Psoas muscle (tissue), 8 donors: ENCODE data around the gene SCYGR1. TPM values are rescaled to one million over a fixed set of nuclear protein-coding genes. Genes with fewer than 3 reads are reported as not detected.

Experiments used
- ATAC-seq, 4 donors: fragments of 200-7000 bp; cut with Tn5 transposase; one replicate each; pipeline ENCODE4 v1.9.1; 2020; ENCODE audit warnings: moderate library complexity in 3 of 4, mild to moderate bottlenecking in 2 of 4
- DNase-seq, 2 donors: peaks; one replicate each; pipeline ENCODE4 v3.0.0-alpha.2; 2020
- H3K27ac ChIP-seq: fragments of 200-600 bp; one replicate; pipeline ENCODE4 v1.8.0; 2022
- H3K27me3 ChIP-seq, 3 donors: fragments of 200-600 bp in 1 of 3; one replicate each; pipeline versions ENCODE4 v1.6.1 to v1.8.0; 2013 to 2022; ENCODE audit warnings: low read length in 2 of 3, mild to moderate bottlenecking in 2 of 3, moderate library complexity in 1 of 3; ENCODE audit not compliant: insufficient read depth in 3 of 3
- H3K36me3 ChIP-seq, 2 donors: fragments of 200-600 bp in 1 of 2; one replicate each; pipeline versions ENCODE4 v1.6.1 to v1.8.0; 2013 to 2022; ENCODE audit warnings: low read depth in 1 of 2, mild to moderate bottlenecking in 1 of 2, moderate library complexity in 1 of 2; ENCODE audit not compliant: insufficient read depth in 1 of 2
- H3K4me1 ChIP-seq: fragments of 200-600 bp; one replicate; pipeline ENCODE4 v1.8.0; 2022
- H3K4me3 ChIP-seq: fragments of 200-600 bp; one replicate; pipeline ENCODE4 v1.8.0; 2022; ENCODE audit warnings: mild to moderate bottlenecking
- H3K9me3 ChIP-seq: fragments of 200-600 bp; one replicate; pipeline ENCODE4 v1.8.0; 2022
- WGBS, 3 donors: extraction: QIAGEN DNeasy Blood & Tissue Kit; methylation state at CpG; one replicate each; pipeline versions ENCODE4 v1.1.6 to v1.1.7; 2013; 5-methylcytosine and 5-hydroxymethylcytosine counted together
- intact Hi-C, 2 donors: fragments of 100-400 bp; cut with DNase I; formaldehyde crosslinking; loops; one replicate each; pipeline versions ENCODE4 v1.11.0 to v1.14.2; 2022
- polyA plus RNA-seq, 3 donors: library from polyadenylated mRNA; stranded (reverse); fragments of 200-250 nt; gene quantifications; one replicate each; pipeline ENCODE4 v1.2.3, GENCODE V29; 2013
- total RNA-seq, 4 donors: library from RNA; stranded (reverse); fragmentation: NEBNext Ultra II Directional in 2 of 4; extraction: Animal tissue kit (Norgen Biotek cat#: 25700) in 2 of 4; gene quantifications; one replicate each; pipeline versions ENCODE4 v1.2.1 to v1.2.4, GENCODE V29; 2021 to 2023
- TF ChIP-seq, protein P1 (sequence below): fragments of 200-600 bp; IDR thresholded peaks from one replicate; pipeline ENCODE4 v1.8.0; 2022; ENCODE audit warnings: antibody characterized with exemption
- donor health status: healthy with polysubstance abuse.
- donor health status: DM: no; HTN: no; CAD: no; lungs with moderate emphysema.
- donor health status: Bipolar disorder and iron deficiency.
- donor health status: healthy.
- donor health status: DM: yes; HTN: yes; CAD: no.
- donor health status: DM: no; HTN: no; CAD: no.
- donor health status: DM: no; HTN: no; CAD: no.
- donor health status: DM: yes; HTN: yes; CAD: no.

SCYGR1 gene
- total and polyA plus RNA-seq, 7 donors = not detected

DNA sequence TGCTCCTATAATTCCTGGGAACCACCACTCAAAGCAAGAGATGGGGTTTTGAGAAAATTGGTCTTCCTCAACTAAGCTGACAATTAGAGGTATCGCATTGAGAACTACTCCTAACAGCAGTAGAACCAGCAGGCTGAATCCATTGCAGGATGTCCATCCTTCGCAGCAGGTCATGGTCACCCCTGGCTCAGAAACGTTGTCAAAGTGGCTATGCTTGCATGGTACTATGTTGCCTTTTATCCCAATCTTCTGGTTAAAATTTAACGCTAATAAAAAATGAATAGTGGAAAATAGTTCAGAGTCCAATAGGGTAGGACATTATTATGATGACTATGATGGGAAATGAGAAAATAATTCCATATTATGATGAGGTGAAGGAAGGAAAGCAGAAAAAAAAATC lies 8.7 kb downstream of the SCYGR1 start, which contains the start of gene TM4SF20:
Gene TM4SF20 (minus strand): TSS at position 212 of the 400 bp plus-strand sequence. CDS start 38 bp downstream, at position 174.
- DNase-seq (no peak), ATAC-seq (no peak)
- WGBS, 3 donors = 74 to 87% (median 87%) methylated on average over 4 of the region's 4 CpGs
- H3K4me3 ChIP-seq = no peak within 1 kb of the TSS
- H3K27me3 ChIP-seq = peaks cover 0 to 24% (median 2%) of the 10 kb centered on the region in 3 donors
- H3K9me3 ChIP-seq = no peaks in the 10 kb centered on the region
- H3K36me3 ChIP-seq = no peaks in the 10 kb centered on the region
- intact Hi-C loops = no loop called here
- TF ChIP-seq, protein P1, sequence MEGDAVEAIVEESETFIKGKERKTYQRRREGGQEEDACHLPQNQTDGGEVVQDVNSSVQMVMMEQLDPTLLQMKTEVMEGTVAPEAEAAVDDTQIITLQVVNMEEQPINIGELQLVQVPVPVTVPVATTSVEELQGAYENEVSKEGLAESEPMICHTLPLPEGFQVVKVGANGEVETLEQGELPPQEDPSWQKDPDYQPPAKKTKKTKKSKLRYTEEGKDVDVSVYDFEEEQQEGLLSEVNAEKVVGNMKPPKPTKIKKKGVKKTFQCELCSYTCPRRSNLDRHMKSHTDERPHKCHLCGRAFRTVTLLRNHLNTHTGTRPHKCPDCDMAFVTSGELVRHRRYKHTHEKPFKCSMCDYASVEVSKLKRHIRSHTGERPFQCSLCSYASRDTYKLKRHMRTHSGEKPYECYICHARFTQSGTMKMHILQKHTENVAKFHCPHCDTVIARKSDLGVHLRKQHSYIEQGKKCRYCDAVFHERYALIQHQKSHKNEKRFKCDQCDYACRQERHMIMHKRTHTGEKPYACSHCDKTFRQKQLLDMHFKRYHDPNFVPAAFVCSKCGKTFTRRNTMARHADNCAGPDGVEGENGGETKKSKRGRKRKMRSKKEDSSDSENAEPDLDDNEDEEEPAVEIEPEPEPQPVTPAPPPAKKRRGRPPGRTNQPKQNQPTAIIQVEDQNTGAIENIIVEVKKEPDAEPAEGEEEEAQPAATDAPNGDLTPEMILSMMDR = no peak
- no peaks in the 10 kb centered on the region for H3K4me1 ChIP-seq
- no peak within 1 kb of the TSS for H3K27ac ChIP-seq

DNA sequence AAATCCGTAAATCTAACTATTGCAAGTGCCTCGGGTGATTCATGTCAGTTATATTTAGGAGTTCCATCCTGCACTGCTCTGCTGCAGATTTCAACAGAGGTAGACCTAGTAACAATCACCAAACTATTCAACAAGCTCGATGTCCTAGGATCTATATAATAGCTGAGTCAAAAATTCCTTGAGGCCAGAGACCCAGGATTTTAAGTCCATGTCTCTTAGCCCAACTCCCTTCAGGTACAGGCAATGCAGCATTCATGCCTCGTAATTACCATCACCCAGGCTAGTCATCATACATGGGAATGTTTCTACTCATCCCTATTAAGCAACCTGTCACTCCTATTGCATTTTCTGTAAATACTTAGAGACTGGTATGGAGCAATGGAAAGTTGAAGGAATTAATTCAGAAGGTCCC lies 9.4 kb downstream of the SCYGR1 start:
- TF ChIP-seq, protein P1 = no peak
- Histone ChIP-seq H3K9me3 (no peaks in the 10 kb centered on the region), H3K27ac (no peak overlapping the region), H3K4me1 (no peaks in the 10 kb centered on the region), H3K4me3 (no peak overlapping the region), H3K36me3 (no peaks in the 10 kb centered on the region), H3K27me3 (peaks cover 0 to 24% (median 0%) of the 10 kb centered on the region in 3 donors)
- DNase-seq (no peak), ATAC-seq (no peak)
- WGBS, 3 donors = 83 to 87% (median 86%) methylated on average over 4 of the region's 4 CpGs
- intact Hi-C loops = no loop called here

- Histone ChIP-seq H3K27me3 (peaks cover 0 to 19% (median 0%) of the 10 kb centered on the region in 3 donors), H3K4me1 (no peaks in the 10 kb centered on the region), H3K27ac (no peak overlapping the region), H3K4me3 (no peak overlapping the region), H3K36me3 (no peaks in the 10 kb centered on the region), H3K9me3 (no peaks in the 10 kb centered on the region)
- ATAC-seq (no peak), DNase-seq (no peak)
- TF ChIP-seq, protein P1 = no peak
- intact Hi-C loops = no loop called here
- 79 to 86% (median 83%) methylated on average over 8 of the region's 8 CpGs for WGBS, 3 donors
Measured at GRCh38 chr2:227377467-227378351, 10.0 kb downstream of the SCYGR1 start.

DNA sequence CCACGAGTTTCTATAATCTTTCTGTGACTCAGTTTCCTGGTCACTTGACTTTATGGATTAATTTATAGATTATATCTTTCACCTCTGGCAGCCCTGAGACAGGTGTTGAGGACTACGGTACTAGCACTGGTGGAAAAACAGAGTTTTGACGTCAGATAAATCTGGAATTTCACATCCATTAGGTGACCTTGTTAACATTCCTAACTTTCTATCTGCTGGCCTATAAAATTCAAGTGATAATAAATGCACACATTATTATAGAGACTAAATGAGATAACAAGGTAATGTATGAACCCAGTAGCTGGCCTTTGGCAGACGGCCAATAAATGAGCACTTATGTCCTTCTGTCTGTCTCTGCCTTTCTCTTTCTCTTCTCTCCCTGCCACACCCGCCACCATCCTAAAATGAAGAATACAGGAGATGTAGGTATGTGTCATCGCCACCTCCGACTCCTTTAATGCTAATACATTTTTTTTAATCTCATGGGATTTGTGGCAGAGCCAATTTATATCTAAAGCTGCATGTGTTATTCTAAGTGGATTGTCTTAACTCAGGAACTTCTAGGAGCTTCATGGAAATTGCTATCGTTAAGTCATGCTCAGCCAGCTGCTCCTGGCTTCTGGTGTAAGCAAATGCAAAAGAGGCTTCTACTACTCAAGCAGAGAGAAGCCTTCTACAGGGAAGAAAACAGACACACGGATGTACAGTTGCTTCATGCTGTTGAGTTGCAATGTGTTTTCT lies 10.9 kb downstream of the SCYGR1 start:
- ATAC-seq = no peak
- H3K27me3 ChIP-seq = peaks cover 0 to 11% (median 0%) of the 10 kb centered on the region in 3 donors
- 65 to 69% (median 69%) methylated on average over 9 of the region's 9 CpGs for WGBS, 3 donors
- no peaks in the 10 kb centered on the region for H3K9me3 ChIP-seq
- DNase-seq = no peak
- H3K4me1 ChIP-seq = no peaks in the 10 kb centered on the region
- no peak overlapping the region for H3K4me3 ChIP-seq
- no peaks in the 10 kb centered on the region for H3K36me3 ChIP-seq
- TF ChIP-seq, protein P1 = no peak
- intact Hi-C loops = no loop called here
- no peak overlapping the region for H3K27ac ChIP-seq
